Measurements from ENCODE around the gene MLLT3.

Gene MLLT3

GRCh38 chr9:20511686-20512085 lies 110.6 kb downstream of the MLLT3 start:
- no peak for DNase-seq (ENCODE audit: low spot score)

GRCh38 chr9:20509466-20509865 lies 112.8 kb downstream of the MLLT3 start:
- DNase-seq (ENCODE audit: low spot score), result no peak

GRCh38 chr9:20508242-20508641 lies 114.1 kb downstream of the MLLT3 start:
- DNase-seq (ENCODE audit: low spot score), result no peak

GRCh38 chr9:20507431-20507830 lies 114.9 kb downstream of the MLLT3 start:
- DNase-seq (ENCODE audit: low spot score), result no peak

GRCh38 chr9:20506099-20506900 lies 116.0 kb downstream of the MLLT3 start:
- no peak for DNase-seq (ENCODE audit: low spot score)

- DNase-seq (ENCODE audit: low spot score), result no peak
Measured at GRCh38 chr9:20505574-20505973, 116.7 kb downstream of the MLLT3 start.

- no peak for DNase-seq (ENCODE audit: low spot score)
Measured at GRCh38 chr9:20504930-20505329, 117.4 kb downstream of the MLLT3 start.

GRCh38 chr9:20500101-20500500 lies 122.2 kb downstream of the MLLT3 start:
- no peak for DNase-seq (ENCODE audit: low spot score)

GRCh38 chr9:20499013-20499412 lies 123.3 kb downstream of the MLLT3 start:
- no peak for DNase-seq (ENCODE audit: low spot score)

GRCh38 chr9:20496328-20496727 lies 126.0 kb downstream of the MLLT3 start:
- DNase-seq (ENCODE audit: low spot score), result no peak

GRCh38 chr9:20495098-20495497 lies 127.2 kb downstream of the MLLT3 start:
- no peak for DNase-seq (ENCODE audit: low spot score)

- DNase-seq (ENCODE audit: low spot score), result no peak
Measured at GRCh38 chr9:20494035-20494434, 128.3 kb downstream of the MLLT3 start.

- no peak for DNase-seq (ENCODE audit: low spot score)
Measured at GRCh38 chr9:20492772-20493171, 129.5 kb downstream of the MLLT3 start.

- DNase-seq (ENCODE audit: low spot score), result no peak
Measured at GRCh38 chr9:20491612-20492011, 130.7 kb downstream of the MLLT3 start.

GRCh38 chr9:20490246-20490834 lies 132.0 kb downstream of the MLLT3 start:
- no peak for DNase-seq (ENCODE audit: low spot score)

GRCh38 chr9:20488691-20489090 lies 133.6 kb downstream of the MLLT3 start:
- DNase-seq (ENCODE audit: low spot score), result no peak

GRCh38 chr9:20486552-20486951 lies 135.7 kb downstream of the MLLT3 start:
- no peak for DNase-seq (ENCODE audit: low spot score)

- DNase-seq (ENCODE audit: low spot score), result peak; percentile 29
Measured at GRCh38 chr9:20481437-20481836, 140.9 kb downstream of the MLLT3 start.

GRCh38 chr9:20480249-20480648 lies 142.1 kb downstream of the MLLT3 start:
- no peak for DNase-seq (ENCODE audit: low spot score)

GRCh38 chr9:20479419-20480155 lies 142.7 kb downstream of the MLLT3 start:
- no peak for DNase-seq (ENCODE audit: low spot score)

- peak; percentile 20 for DNase-seq (ENCODE audit: low spot score)
Measured at GRCh38 chr9:20478786-20479185, 143.5 kb downstream of the MLLT3 start.

- DNase-seq (ENCODE audit: low spot score), result no peak
Measured at GRCh38 chr9:20477940-20478620, 144.2 kb downstream of the MLLT3 start.

Measured in putamen (tissue), 1 donor.